Endodermal cell (in vitro differentiated cells): Measurements from ENCODE around the gene SMG6. TPM values are rescaled to one million over a fixed set of nuclear protein-coding genes. Genes with fewer than 3 reads are reported as not detected.
A peak's percentile ranks its signal among the peaks of the same experiment; 100 is the strongest.

Experiments
- DNase-seq: peaks from one replicate; pipeline ENCODE4 v3.0.0-alpha.2; 2017
- H3K27ac ChIP-seq: 2 replicates; pipeline ENCODE4 v1.5.1; 2013; ENCODE audit warnings: mild to moderate bottlenecking, low read depth, low read length, moderate library complexity
- H3K27me3 ChIP-seq: 2 replicates; pipeline ENCODE4 v1.6.1; 2013; ENCODE audit warnings: mild to moderate bottlenecking, low read length, moderate library complexity; ENCODE audit not compliant: insufficient read depth, control insufficient read depth, poor library complexity, severe bottlenecking
- H3K36me3 ChIP-seq: 2 replicates; pipeline ENCODE4 v1.7.0; 2013; ENCODE audit warnings: mild to moderate bottlenecking, low read length, moderate library complexity; ENCODE audit not compliant: control insufficient read depth, insufficient read depth
- H3K4me1 ChIP-seq: one replicate; pipeline ENCODE4 v1.7.0; 2013; ENCODE audit warnings: low read length; ENCODE audit not compliant: control insufficient read depth, insufficient read depth
- H3K4me3 ChIP-seq: 2 replicates; pipeline ENCODE4 v1.5.1; 2013; ENCODE audit warnings: mild to moderate bottlenecking, low read length, moderate library complexity
- H3K9ac ChIP-seq: 2 replicates; pipeline ENCODE4 v1.6.1; 2013; ENCODE audit warnings: mild to moderate bottlenecking, low read length, moderate library complexity; ENCODE audit not compliant: poor library complexity, severe bottlenecking; ENCODE audit errors: extremely low read depth
- H3K9me3 ChIP-seq: 2 replicates; pipeline ENCODE4 v1.6.1; 2013; ENCODE audit warnings: mild to moderate bottlenecking, low read length, moderate library complexity; ENCODE audit not compliant: control insufficient read depth
- H3K27ac Mint-ChIP-seq: 2 replicates; pipeline ENCODE4 v1.8.0; 2020; ENCODE audit warnings: mixed read lengths
- H3K27me3 Mint-ChIP-seq: 2 replicates; pipeline ENCODE4 v1.8.0; 2021; ENCODE audit warnings: mild to moderate bottlenecking, mixed read lengths; ENCODE audit not compliant: insufficient read depth
- H3K36me3 Mint-ChIP-seq: 2 replicates; pipeline ENCODE4 v1.8.0; 2020; ENCODE audit warnings: low read depth, mixed read lengths
- H3K4me1 Mint-ChIP-seq: 2 replicates; pipeline ENCODE4 v1.8.0; 2020; ENCODE audit warnings: mixed read lengths
- H3K4me3 Mint-ChIP-seq: 2 replicates; pipeline ENCODE4 v1.8.0; 2020; ENCODE audit warnings: mild to moderate bottlenecking, moderate library complexity, mixed read lengths
- H3K9me3 Mint-ChIP-seq: 2 replicates; pipeline ENCODE4 v1.8.0; 2020; ENCODE audit warnings: mild to moderate bottlenecking, mixed read lengths
- CTCF ChIP-seq: fragments of 200-600 bp; sonication (generic); conservative IDR thresholded peaks from 2 replicates; pipeline ENCODE4 v1.5.0; 2021; ENCODE audit warnings: antibody characterized with exemption, mild to moderate bottlenecking
- WGBS, 2 experiments: methylation state at CpG; one replicate each; pipeline versions ENCODE4 v1.1.5 to v1.1.7; 2013; ENCODE audit warnings: missing lambda C conversion rate in 2 of 2, mixed read lengths in 1 of 2; ENCODE audit not compliant: insufficient coverage in 1 of 2, insufficient read length in 1 of 2; 5-methylcytosine and 5-hydroxymethylcytosine counted together
- total RNA-seq, 2 donors: library from RNA; stranded (reverse); fragmentation: NEBNext Ultra II Directional in 1 of 2; extraction: Animal tissue kit (Norgen Biotek cat#: 25700) in 1 of 2; gene quantifications; 2 replicates in 1 of 2; 3 replicates in 1 of 2; pipeline ENCODE4 v1.2.1, GENCODE V29; 2021

The SMG6 gene
- total RNA-seq, 2 donors from 2014 or later: 44.3 to 56.7 TPM

- no peak overlapping the region for H3K4me3 ChIP-seq
These were observed 245.6 kb downstream of the SMG6 start for GRCh38 chr17:2057760-2058585.

GRCh38 chr17:2057175-2057759 lies 246.3 kb downstream of the SMG6 start:
- Histone ChIP-seq H3K27me3 (peaks cover 88% of the 10 kb centered on the region), H3K4me1 (no peaks in the 10 kb centered on the region), H3K9ac (no peak overlapping the region), H3K9me3 (no peaks in the 10 kb centered on the region), H3K36me3 (peaks cover 21% of the 10 kb centered on the region), H3K4me3 (no peak overlapping the region), H3K27ac (no peak overlapping the region)
- H3K27me3 Mint-ChIP-seq: peaks cover 75% of the 10 kb centered on the region
- peaks cover 22% of the 10 kb centered on the region for H3K36me3 Mint-ChIP-seq
- peaks cover 7% of the 10 kb centered on the region for H3K4me1 Mint-ChIP-seq
- DNase-seq: peak; percentile 80
- 30 to 36% methylated on average over 30 to 81 of the region's 81 CpGs for WGBS, 2 experiments
- TF ChIP-seq CTCF: no peak
- no peak overlapping the region for H3K27ac Mint-ChIP-seq
- no peak overlapping the region for H3K4me3 Mint-ChIP-seq
- H3K9me3 Mint-ChIP-seq: peaks cover 4% of the 10 kb centered on the region

More at GRCh38 chr17:2057760-2058585, 245.6 kb downstream of the SMG6 start:
- peaks cover 83% of the 10 kb centered on the region for H3K27me3 ChIP-seq
- H3K27me3 Mint-ChIP-seq: peaks cover 73% of the 10 kb centered on the region
- peaks cover 13% of the 10 kb centered on the region for H3K4me1 Mint-ChIP-seq
- no peak overlapping the region for H3K4me3 Mint-ChIP-seq
- DNase-seq: peak; percentile 82
- H3K27ac Mint-ChIP-seq: no peak overlapping the region
- H3K9me3 ChIP-seq: no peaks in the 10 kb centered on the region
- TF ChIP-seq CTCF: no peak
- H3K4me1 ChIP-seq: no peaks in the 10 kb centered on the region
- peaks cover 4% of the 10 kb centered on the region for H3K9me3 Mint-ChIP-seq
- H3K27ac ChIP-seq: no peak overlapping the region
- peaks cover 27% of the 10 kb centered on the region for H3K36me3 ChIP-seq
- 84 to 88% methylated on average over 84 to 98 of the region's 98 CpGs for WGBS, 2 experiments
- no peak overlapping the region for H3K9ac ChIP-seq
- peaks cover 29% of the 10 kb centered on the region for H3K36me3 Mint-ChIP-seq

GRCh38 chr17:2056206-2057174 lies 247.1 kb downstream of the SMG6 start:
- H3K27me3 Mint-ChIP-seq: peaks cover 77% of the 10 kb centered on the region
- Histone ChIP-seq H3K9me3 (no peaks in the 10 kb centered on the region), H3K27me3 (peaks cover 95% of the 10 kb centered on the region), H3K9ac (no peak overlapping the region), H3K27ac (no peak overlapping the region), H3K36me3 (peaks cover 14% of the 10 kb centered on the region), H3K4me3 (no peak overlapping the region), H3K4me1 (no peaks in the 10 kb centered on the region)
- H3K9me3 Mint-ChIP-seq: peaks cover 5% of the 10 kb centered on the region
- H3K27ac Mint-ChIP-seq: no peak overlapping the region
- WGBS, 2 experiments: 33 to 36% methylated on average over 37 to 85 of the region's 85 CpGs
- H3K36me3 Mint-ChIP-seq: peaks cover 15% of the 10 kb centered on the region
- no peak overlapping the region for H3K4me3 Mint-ChIP-seq
- DNase-seq: peak; percentile 88
- peak; percentile 41 for TF ChIP-seq CTCF
- peaks cover 3% of the 10 kb centered on the region for H3K4me1 Mint-ChIP-seq
